Panc1 (cell line): Measurements from ENCODE around the gene SLC12A9.

ENCODE experiments used
- POLR2AphosphoS5 ChIP-seq: IDR thresholded peaks from 2 replicates; pipeline ENCODE4 v1.6.1; 2012; ENCODE audit warnings: mild to moderate bottlenecking, low read depth, low read length, moderate library complexity
- REST ChIP-seq, 2 experiments: IDR thresholded peaks; 2 replicates each; pipeline ENCODE4 v1.6.1; 2011 to 2012; ENCODE audit warnings: low read depth in 2 of 2, control low read depth in 1 of 2, low read length in 1 of 2, mild to moderate bottlenecking in 1 of 2, moderate library complexity in 1 of 2; ENCODE audit not compliant: insufficient read depth in 1 of 2
- SIN3A ChIP-seq: IDR thresholded peaks from 2 replicates; pipeline ENCODE4 v1.6.1; 2012; ENCODE audit warnings: low read depth, mild to moderate bottlenecking, low read length, moderate library complexity, borderline replicate concordance; ENCODE audit not compliant: insufficient read depth
- TCF7L2 ChIP-seq: IDR thresholded peaks from 2 replicates; pipeline ENCODE4 v1.6.1; 2011; ENCODE audit warnings: mild to moderate bottlenecking, low read depth, low read length, inconsistent platforms
- TF ChIP-seq, protein P1 (sequence below): fragments of 450-650 bp; IDR thresholded peaks from 2 replicates; pipeline ENCODE4 v1.5.1; 2017; ENCODE audit warnings: mild to moderate bottlenecking

DNA sequence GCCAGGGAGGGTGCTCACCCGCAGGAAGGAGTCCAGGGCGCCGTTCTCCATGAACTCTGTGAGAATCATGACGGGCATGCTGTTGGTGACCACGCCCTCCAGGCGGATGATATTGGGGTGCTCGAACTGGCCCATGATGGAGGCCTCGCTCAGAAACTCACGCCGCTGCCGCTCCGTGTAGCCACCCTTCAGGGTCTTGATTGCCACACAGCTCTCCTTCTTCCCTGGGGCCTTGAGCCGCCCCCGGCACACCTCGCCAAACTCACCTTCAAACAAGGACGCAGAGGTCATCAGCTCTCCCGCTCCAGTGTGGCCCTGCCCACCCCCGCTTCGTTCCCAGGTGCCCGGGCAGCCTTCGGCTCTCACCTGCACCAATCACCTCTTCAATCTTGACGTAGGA is 39.8 kb upstream of the SLC12A9 start:
- TF ChIP-seq POLR2AphosphoS5 = 0 out of 2 replicates have a peak, but pooled peaks have one; percentile 37
- TF ChIP-seq, protein P1, sequence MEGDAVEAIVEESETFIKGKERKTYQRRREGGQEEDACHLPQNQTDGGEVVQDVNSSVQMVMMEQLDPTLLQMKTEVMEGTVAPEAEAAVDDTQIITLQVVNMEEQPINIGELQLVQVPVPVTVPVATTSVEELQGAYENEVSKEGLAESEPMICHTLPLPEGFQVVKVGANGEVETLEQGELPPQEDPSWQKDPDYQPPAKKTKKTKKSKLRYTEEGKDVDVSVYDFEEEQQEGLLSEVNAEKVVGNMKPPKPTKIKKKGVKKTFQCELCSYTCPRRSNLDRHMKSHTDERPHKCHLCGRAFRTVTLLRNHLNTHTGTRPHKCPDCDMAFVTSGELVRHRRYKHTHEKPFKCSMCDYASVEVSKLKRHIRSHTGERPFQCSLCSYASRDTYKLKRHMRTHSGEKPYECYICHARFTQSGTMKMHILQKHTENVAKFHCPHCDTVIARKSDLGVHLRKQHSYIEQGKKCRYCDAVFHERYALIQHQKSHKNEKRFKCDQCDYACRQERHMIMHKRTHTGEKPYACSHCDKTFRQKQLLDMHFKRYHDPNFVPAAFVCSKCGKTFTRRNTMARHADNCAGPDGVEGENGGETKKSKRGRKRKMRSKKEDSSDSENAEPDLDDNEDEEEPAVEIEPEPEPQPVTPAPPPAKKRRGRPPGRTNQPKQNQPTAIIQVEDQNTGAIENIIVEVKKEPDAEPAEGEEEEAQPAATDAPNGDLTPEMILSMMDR = no peak
- TF ChIP-seq SIN3A = no peak
- no peak for TF ChIP-seq REST (IDR thresholded peaks at IDR 0.05; ENCODE audit: insufficient read depth in 1 of 2, low read depth in 2 of 2, low read length in 1 of 2)
- TF ChIP-seq TCF7L2 = no peak
